ENCODE measurements around the gene JMJD1C. TPM values are rescaled to one million over a fixed set of nuclear protein-coding genes. Genes with fewer than 3 reads are reported as not detected.

JMJD1C gene
- total RNA-seq, 1 donor from 2014 or later, result 83.7 TPM

DNA sequence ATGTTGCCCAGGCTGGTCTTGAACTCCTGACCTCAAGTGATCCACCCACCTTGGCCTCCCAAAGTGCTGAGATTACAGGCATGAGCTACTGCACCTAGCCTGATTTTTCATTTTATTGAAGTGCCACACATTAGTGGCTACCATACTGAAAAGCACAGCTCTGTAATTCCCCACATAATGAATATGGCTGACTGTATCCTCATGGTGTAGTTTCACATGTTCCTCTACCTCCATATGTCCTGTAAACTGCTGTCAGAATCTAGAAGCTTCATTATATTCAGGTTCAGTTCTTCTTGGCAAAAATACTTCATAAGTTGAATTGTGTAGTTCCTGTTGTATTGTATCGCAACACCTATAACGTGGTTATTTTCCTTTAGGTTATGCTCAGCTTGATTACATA lies 11.1 kb downstream of the JMJD1C start:
- Mint-ChIP-seq H3K27me3 (ENCODE audit: unreplicated experiment) (peaks cover 1% of the 10 kb centered on the region), H3K9me3 (ENCODE audit: unreplicated experiment) (no peaks in the 10 kb centered on the region), H3K27ac (ENCODE audit: unreplicated experiment) (no peak overlapping the region), H3K36me3 (ENCODE audit: low read depth, unreplicated experiment) (no peaks in the 10 kb centered on the region), H3K4me1 (ENCODE audit: unreplicated experiment) (peaks cover 7% of the 10 kb centered on the region), H3K4me3 (ENCODE audit: unreplicated experiment) (no peak overlapping the region)
- DNase-seq (ENCODE audit: low spot score), result no peak
- TF ChIP-seq, protein P1, sequence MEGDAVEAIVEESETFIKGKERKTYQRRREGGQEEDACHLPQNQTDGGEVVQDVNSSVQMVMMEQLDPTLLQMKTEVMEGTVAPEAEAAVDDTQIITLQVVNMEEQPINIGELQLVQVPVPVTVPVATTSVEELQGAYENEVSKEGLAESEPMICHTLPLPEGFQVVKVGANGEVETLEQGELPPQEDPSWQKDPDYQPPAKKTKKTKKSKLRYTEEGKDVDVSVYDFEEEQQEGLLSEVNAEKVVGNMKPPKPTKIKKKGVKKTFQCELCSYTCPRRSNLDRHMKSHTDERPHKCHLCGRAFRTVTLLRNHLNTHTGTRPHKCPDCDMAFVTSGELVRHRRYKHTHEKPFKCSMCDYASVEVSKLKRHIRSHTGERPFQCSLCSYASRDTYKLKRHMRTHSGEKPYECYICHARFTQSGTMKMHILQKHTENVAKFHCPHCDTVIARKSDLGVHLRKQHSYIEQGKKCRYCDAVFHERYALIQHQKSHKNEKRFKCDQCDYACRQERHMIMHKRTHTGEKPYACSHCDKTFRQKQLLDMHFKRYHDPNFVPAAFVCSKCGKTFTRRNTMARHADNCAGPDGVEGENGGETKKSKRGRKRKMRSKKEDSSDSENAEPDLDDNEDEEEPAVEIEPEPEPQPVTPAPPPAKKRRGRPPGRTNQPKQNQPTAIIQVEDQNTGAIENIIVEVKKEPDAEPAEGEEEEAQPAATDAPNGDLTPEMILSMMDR (IDR thresholded peaks at IDR 0.05; ENCODE audit: unreplicated experiment), result no peak

DNA sequence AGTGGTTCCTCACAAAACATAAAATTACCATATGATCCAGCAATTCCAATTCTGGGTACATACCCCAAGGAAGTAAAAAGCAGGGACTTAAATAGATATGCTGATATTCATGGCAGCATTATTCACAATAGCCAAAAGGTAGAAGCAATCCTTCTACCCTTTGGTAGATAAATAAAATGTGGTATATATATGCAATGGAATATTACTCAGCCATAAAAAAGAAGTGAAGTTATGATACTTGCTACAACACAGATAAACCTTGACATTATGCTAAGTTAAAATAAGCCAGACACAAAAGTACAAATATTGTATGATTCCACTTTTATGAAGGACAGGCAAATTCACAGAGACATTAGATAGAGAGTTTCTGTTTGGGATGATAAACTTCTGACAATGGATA lies 13.3 kb downstream of the JMJD1C start:
- no peak overlapping the region for H3K27ac Mint-ChIP-seq (ENCODE audit: unreplicated experiment)
- no peaks in the 10 kb centered on the region for H3K36me3 Mint-ChIP-seq (ENCODE audit: low read depth, unreplicated experiment)
- no peak overlapping the region for H3K4me3 Mint-ChIP-seq (ENCODE audit: unreplicated experiment)
- H3K27me3 Mint-ChIP-seq (ENCODE audit: unreplicated experiment), result peaks cover 1% of the 10 kb centered on the region
- no peaks in the 10 kb centered on the region for H3K9me3 Mint-ChIP-seq (ENCODE audit: unreplicated experiment)
- no peak for DNase-seq (ENCODE audit: low spot score)
- TF ChIP-seq, protein P1 (IDR thresholded peaks at IDR 0.05; ENCODE audit: unreplicated experiment), result no peak
- H3K4me1 Mint-ChIP-seq (ENCODE audit: unreplicated experiment), result peaks cover 7% of the 10 kb centered on the region

DNA sequence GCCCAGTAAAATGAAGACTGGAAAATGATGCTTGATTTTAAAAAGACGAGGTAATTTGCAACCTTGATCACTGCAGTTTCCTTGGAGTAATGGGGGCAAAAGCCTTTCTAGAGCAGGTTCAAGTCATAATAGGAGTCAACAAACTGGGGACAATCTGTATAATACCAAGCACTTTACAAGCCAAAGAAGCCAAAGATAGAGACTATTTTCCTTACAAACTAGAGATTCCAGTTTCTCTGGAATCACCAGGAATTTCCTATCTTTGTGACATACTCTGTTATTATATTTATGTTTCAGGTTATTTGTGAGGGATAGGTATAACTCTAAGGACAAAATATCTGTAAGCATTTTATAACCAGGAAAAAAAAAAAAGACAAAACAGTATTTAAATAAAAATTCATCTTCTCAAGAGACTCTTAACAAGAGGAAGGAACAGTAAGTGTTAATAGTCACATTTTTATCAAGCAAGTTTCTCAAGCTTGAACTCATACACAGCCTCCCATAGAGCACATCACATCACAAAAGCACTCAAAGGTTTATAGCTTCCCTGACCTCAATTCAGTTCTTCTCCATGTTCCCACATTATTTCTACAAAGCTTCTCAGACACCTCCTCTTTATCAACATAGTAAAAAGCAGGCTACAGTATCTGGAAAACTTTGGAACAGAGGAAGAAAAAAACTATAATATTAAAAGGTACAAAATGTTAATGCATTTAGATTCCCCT lies 18.9 kb downstream of the JMJD1C start:
- peaks cover 6% of the 10 kb centered on the region for H3K4me1 Mint-ChIP-seq (ENCODE audit: unreplicated experiment)
- TF ChIP-seq, protein P1 (IDR thresholded peaks at IDR 0.05; ENCODE audit: unreplicated experiment), result no peak
- DNase-seq (ENCODE audit: low spot score), result no peak
- peaks cover 1% of the 10 kb centered on the region for H3K27me3 Mint-ChIP-seq (ENCODE audit: unreplicated experiment)
- no peak overlapping the region for H3K4me3 Mint-ChIP-seq (ENCODE audit: unreplicated experiment)
- no peaks in the 10 kb centered on the region for H3K9me3 Mint-ChIP-seq (ENCODE audit: unreplicated experiment)
- H3K27ac Mint-ChIP-seq (ENCODE audit: unreplicated experiment), result no peak overlapping the region
- no peaks in the 10 kb centered on the region for H3K36me3 Mint-ChIP-seq (ENCODE audit: low read depth, unreplicated experiment)

DNA sequence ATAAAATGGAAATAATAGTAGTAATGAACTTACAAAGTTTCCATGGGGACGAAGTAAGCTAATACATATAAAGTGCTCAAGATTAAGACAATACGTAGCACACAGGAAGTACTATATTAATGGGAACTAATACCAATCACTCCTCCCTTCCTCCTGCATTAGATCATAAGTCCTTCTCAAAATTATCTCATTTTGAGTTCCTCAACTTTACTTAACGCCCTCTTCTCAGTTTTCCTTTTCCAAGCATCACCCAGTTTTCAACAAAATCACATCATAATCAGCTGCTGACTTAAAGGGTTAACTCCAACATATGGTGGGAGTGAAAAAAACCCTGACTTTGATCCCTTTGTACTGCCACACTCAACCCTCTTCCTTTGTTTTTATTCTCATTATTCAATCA lies 24.4 kb downstream of the JMJD1C start:
- Mint-ChIP-seq H3K36me3 (ENCODE audit: low read depth, unreplicated experiment) (no peaks in the 10 kb centered on the region), H3K9me3 (ENCODE audit: unreplicated experiment) (no peaks in the 10 kb centered on the region), H3K4me1 (ENCODE audit: unreplicated experiment) (peaks cover 20% of the 10 kb centered on the region), H3K27ac (ENCODE audit: unreplicated experiment) (peak overlapping the region; percentile 28), H3K4me3 (ENCODE audit: unreplicated experiment) (no peak overlapping the region), H3K27me3 (ENCODE audit: unreplicated experiment) (no peaks in the 10 kb centered on the region)
- TF ChIP-seq, protein P1 (IDR thresholded peaks at IDR 0.05; ENCODE audit: unreplicated experiment), result no peak
- DNase-seq (ENCODE audit: low spot score), result no peak

DNA sequence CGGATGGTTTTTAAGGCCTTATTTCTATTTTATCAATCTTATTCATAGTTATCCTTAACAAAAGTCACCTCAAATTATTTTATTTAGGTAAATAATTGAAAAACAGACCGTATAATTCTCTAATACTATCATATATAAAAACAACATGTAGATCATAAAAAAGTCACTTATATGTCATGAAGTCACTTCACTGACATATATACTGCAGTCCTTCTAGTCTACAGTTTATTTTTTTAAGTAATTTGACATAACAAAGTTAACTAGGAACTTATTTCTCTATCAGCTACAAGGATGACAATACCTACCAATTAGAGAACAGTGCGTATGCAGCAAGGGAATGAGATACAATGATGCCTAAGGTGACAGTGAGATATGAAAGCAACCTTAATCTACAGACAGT lies 26.2 kb downstream of the JMJD1C start:
- Mint-ChIP-seq H3K9me3 (ENCODE audit: unreplicated experiment) (no peaks in the 10 kb centered on the region), H3K27me3 (ENCODE audit: unreplicated experiment) (no peaks in the 10 kb centered on the region), H3K27ac (ENCODE audit: unreplicated experiment) (no peak overlapping the region), H3K4me3 (ENCODE audit: unreplicated experiment) (no peak overlapping the region), H3K36me3 (ENCODE audit: low read depth, unreplicated experiment) (no peaks in the 10 kb centered on the region), H3K4me1 (ENCODE audit: unreplicated experiment) (peaks cover 26% of the 10 kb centered on the region)
- DNase-seq (ENCODE audit: low spot score), result no peak
- TF ChIP-seq, protein P1 (IDR thresholded peaks at IDR 0.05; ENCODE audit: unreplicated experiment), result no peak
